ENCODE measurements around the gene ALDH3A2.

Gene ALDH3A2

DNA sequence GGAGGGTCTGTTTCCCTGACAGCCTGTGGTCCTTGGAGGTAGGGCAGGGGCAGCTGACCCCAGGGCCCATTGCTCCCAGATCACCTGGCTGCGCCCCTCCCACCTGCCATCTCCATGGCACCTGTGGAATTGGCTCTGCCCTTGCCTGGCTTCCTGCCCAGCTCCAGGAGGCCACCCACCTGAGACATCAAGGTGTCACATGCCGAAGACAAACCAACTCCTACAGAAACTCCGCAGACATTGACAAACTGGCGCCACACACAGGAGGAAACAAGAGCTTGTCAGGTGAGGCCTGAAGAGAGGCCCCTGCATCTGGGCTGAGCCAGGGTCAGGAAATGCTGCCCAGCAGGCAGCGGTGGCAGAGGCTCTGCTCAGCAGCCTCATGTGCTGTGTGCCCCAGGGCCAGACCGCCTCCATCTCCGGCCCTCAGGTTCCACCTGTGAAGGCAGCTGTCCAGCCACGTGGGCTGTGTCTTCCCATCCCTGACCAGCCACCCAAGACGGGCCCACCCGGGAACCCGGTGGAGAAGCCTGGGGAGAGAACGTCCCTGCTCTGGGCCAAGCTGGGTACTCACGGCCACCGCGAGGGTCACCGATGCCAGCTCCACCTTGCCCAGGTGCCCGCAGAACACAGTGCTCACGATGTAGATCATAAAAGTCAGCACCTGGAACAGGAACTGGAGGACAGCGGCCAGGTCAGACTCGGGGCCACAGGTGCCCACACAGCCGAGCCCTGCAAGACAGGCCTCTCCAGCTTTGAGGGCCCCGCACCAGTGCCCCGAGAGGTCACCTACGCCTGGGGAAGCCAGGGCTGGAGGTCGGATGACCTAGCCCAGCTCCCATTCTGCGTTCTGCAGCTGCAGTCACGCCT lies 66.2 kb downstream of the ALDH3A2 start:
- no peak for DNase-seq (ENCODE audit: low read depth)

DNA sequence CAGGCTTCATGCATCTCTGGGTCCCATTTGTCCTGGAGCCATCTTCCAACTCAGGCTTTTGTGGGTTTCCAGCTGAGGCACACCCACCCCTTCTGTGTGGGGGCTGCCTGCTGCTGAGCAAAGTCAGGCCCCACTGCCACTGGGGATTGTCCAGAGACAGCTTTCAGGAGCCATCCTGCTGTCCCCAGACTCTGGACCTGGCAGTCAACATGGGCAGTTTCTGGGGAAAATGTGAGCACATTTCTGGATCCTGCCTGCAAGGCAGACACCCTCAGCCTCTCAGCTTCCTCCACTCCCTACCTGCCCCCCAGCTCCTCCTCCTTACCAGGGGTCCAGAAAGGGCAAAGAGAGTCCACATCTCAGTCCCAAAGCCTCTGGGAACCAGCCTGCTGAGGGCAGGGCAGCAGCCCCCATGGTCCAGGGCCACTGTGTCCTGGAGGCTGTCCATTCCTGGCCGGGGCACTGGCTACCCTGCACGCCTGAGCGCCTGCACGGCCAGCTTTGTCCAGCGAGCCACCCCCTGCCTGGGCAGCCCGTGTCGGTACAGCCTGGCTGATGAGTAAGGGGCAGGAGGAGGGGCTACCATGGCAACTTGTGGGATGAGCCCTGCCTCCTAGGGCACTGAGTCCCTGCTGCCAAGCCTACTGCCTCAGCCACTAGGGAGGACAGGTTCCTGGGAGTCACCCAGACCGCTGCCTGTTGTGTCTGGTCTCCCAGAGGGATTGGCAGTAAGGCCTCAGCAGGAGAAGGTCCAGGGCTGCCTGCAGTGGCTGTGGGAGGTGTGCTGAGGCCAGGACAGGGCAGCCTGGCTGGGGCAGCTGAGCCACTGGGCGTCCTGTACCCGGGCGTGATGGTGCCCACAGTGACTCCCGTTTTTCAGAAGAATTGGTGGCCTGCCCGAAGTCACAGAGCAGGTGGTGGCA lies 67.8 kb downstream of the ALDH3A2 start, which contains the start of gene SLC47A2:
Gene SLC47A2 (minus strand): TSS at position 477 of the 923 bp plus-strand sequence. CDS start 29 bp downstream, at position 448.
- no peak for DNase-seq (ENCODE audit: low read depth)

DNA sequence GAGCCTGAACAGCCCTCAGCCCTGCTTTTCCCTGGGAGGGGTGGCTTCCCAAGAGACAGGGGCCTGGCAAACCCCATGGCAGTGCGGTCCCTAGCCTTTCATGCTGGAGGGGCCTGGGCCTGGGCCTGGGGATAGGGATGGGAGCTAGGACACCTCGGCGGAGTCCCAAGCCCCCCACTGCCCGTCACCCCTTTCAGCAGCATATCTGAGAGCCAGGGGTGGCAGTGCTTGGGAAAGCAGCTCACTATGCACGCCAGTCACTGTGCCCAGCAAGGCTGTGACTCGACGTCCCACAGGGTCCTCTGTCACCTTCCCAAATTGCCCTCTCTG lies 68.4 kb downstream of the ALDH3A2 start:
- DNase-seq (ENCODE audit: low read depth): no peak

DNA sequence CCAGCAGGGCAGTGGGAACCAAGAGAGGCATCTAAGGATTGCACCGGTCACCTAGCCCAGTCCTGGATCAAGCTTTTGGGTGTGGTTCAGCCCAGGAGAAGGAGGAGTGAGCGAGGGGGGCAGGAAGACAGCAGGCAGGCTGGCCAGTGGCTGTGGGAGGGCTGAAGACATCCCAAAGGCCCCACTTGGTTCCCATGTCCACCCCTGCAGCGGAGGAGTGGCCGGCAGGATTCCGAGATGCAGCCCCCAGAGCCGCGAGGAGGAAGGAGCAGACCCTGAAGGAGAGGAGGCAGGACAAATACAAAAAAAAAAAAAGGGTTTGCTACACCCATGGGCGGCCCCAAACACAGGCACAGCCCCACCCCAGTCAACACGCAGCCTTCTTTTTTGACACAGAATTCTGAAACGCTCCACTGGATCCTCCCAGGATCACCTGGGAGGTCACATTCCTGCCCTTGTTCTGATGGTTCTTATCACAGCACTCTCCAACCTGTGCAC lies 68.9 kb downstream of the ALDH3A2 start:
- no peak for DNase-seq (ENCODE audit: low read depth)

DNA sequence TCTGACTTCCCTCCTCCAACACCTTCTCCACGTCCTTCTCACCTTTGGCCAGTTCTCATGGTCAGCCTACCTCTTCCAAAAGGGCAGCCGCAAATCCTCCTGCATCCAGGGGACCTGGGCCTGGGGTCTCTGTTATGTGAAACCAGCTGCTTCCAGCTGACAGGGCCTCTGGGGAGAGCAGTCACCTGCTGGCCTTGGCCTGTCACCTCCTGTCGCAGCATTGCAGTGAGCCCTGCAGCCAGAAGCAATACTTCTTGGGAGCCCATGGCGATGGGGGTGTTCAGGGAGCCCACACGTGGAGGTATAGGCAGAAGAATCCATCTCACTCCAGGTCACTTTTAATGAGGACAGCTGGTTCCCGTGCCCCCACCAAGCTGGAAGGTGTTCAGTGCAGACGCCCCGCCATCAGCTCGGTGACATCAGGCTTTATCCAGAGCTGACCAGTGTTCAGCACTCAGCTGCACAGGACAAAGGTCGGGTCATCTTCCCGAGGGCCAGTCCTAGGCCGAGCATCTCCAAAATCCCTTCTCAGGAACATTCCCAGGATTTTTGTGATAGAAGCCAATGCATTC lies 69.6 kb downstream of the ALDH3A2 start:
- DNase-seq (ENCODE audit: low read depth): no peak

DNA sequence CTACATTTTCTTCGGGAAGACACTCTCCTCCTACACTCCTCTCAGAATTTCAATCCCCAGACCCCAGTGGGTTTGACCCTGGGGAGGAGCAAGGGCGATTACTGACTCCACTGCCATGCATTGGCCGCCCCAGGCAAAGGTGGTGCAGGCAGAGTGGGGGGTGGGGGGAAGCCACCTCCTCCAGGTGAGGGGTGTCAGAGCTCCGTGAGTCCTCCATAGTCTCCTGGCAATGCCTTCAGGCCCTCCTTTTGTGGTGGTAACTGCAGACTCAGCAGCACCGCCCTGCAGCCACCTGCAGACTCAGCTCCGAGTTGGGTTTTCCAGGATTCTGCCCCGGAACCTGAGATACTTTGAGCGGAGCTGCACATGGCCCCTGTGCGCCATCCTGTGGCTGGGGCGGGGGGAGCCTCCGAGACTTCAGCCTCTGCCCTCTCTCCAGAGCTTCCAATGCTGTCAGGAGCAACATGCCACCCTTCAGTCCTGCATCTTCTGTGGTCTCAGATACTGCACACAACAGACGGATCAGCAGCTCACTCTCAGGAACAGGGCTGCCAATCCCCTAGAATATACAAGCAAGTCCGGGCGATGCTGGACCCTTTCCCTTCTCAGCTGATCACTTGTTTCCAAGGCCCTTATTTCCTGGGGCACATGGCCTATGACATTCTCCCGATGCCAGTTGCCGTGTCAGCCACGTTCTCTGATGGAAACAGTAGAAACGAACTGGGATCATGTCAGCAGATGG lies 70.2 kb downstream of the ALDH3A2 start:
- no peak for DNase-seq (ENCODE audit: low read depth)

DNA sequence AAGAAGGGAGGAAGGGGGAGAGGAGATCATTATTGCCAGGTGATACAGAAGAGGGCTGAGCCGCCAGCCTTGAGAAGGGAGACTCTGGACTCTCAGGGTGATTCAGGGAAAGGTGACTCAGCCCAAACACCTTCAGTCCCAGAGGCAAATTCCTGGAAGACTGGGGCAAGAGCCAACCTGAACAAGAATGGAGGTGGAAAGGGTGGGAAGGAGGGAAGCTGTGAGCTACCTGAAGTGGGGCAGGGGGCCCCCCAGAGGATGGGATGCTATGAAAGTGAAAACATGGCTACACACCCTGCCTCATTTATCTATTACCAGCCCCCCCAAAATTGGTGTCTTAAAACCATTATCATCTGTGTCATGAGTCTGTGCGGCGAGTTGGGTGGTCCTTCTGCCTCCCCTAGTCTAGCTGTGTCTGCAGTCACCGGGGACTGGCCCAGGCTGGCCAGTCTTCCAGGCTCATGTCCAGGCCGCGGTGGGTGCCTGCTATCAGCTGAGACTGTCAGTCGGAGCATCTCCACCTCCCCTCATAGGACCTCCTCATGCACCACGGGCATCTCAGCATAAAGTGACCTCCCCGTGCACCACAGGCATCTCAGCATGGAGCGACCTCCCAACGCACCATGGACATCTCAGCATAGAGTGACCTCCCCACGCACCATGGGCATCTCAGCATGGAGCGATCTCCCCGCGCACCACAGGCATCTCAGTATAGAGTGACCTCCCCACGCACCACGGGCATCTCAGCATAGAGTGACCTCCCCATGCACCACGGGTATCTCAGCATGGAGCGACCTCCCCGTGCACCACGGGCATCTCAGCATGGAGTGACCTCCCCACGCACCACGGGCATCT lies 71.0 kb downstream of the ALDH3A2 start:
- DNase-seq (ENCODE audit: low read depth): no peak

DNA sequence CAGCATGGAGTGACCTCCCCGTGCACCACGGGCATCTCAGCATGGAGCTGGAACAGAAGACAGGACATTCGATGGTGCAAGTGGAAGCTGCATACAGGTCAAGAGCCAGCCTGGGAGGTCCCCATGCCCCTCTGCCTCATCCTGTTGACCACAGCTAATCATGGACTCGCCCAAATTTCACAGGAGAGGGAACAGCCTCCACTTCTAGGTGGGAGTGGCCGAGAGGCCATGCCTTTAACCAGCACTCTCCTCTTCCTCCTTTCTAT lies 71.6 kb downstream of the ALDH3A2 start:
- no peak for DNase-seq (ENCODE audit: low read depth)

DNA sequence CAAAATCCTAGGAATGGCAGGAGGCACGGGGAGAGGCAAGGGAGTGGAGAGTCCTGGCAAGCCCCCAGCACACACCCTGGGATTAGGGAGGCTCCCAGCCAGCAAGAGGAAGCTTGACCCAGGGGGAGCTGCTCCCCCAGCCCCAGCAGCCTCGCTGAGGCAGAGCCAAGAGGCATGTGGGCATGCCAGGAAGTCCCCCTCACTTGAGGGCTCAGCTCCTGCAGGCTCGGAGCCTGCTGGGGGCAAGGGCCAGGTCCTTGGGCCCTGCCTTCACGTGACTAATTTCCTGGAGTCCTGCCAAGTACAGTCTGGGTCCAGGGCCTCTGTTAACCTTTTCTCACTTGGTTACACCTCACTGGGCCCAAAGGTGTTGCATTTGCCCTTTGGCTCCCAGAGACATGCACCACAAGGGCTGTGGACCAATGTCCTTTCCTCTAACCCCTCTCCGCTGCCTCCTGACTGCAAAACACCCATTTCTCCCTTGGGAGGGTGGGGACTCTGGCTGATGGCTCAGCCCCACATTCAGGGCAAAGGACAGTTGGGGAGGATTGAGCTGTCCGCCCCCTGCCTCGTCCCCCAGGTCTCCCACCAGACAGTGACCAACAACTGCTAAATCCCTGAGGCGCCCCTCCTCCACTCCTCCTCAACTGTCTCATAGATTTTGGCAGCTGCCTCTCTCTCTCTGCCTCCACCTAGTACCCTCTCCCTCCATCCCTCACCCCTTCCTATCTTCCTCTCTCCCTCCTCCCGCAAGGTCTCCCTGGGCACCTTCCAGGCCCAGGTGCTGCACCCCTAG lies 72.3 kb downstream of the ALDH3A2 start:
- no peak for DNase-seq (ENCODE audit: low read depth)

DNA sequence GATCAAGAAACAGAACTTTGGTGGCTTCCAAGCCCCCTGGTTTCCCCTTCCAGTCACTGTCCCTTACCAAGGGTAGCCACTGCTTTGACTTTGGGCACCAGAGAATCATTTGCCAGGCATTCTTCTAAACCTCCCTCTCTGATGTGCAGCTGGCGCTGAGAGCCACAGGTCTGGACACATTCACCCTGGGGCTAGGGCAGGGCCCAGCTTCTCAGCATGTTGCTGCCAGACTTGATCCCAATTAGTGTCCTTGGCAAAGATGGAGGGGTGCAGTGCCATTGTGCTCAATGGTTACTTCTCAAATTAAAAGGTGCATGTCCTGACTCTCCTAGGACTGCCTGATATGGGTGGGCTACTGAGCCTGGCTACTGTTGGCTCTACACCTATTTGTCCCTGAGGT lies 75.4 kb downstream of the ALDH3A2 start:
- no peak for DNase-seq (ENCODE audit: low read depth)

DNA sequence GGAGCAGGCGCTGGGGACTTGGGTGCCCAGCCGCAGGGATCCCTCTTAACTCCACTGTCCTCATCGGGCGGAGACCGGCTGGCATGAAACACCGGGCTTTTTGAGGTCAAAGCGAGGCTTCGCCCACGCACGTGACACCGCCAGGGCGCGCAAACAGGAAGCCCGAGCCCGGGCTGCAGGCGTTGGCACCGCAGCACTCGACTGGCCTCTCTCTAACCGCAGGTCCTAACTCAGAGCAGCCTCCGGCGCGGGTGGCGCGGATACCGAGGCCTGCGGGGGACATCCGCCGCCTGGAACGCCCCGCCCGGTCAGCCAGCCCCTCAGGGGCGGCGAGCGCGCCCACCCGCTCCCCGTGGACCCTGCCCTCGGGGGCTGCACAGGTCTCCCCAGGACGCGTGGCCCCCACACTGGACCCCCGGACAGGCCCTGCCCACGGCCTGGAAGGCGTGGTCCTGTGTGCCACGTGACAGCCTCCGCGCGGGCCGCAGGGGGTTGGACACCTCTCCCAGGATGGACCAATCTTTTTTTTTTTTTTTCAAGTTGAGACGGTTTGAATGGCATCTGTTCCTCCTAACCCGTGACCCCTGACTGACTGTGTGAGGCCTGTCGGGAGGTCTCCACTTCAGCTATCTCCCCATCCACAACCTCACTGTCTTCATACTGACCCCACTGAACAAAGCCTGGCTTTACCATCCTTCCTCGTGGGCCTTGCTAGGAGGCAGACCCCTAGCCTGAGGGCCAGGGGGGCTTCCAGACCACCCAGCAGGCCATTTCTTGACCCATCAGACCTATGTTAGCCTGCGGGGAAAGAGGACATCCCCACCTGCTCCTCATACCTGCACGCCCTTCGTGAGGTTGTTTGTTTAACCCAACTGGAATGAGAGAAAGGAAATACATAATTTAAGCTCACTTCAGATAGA lies 76.2 kb downstream of the ALDH3A2 start:
- DNase-seq (ENCODE audit: low read depth): peak; percentile 21

DNA sequence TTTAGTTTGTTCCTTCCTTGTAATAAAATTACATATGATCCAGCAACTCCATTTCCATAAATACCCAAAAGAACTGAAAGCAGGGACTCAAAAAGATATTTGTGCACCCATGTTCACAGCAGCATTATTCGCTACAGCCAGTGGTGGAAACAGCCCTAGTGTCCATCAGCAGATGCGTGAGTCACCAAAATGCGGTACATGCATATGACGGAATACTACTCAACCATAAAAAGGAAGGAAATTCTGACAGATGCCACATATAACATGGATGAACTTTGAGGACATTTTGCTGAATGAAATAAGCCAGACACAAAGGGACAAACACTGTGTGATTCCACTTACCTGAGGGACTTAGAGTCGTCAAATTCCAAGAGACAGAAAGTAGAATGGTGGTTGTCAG lies 76.9 kb downstream of the ALDH3A2 start:
- no peak for DNase-seq (ENCODE audit: low read depth)

DNA sequence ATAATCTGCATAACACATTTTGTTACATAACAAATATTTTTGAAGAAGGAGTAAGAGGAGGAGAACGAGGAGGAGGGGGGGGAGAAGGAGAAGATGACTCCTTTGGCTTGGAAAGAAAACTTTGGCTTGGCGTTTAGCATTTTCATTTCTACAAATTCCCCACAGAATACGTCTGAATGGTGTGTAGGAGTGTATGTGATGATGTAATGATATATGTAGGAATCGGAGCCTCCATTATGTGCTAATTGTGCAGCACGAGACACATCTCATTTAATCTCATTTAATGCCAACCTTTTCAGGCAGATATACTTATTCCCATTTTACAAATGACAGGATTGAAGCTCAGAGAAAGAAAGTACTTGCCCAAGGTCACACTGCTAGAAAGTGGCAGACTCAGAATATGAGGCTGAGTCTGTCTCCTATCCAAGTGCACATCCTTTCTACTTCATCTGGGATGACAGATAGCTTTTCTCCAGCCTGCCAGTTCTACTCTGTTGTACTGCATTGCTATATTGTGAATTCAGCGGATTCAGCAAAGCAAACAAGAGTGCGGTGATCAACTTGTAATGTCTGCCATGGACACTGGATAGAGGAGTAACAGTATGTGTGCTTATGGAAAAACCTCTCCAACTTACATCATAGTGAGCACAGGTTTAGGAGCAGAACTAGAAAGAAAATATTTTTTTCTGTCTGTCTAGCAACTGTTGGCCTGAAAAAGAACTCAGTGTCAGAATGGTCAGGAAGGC lies 78.3 kb downstream of the ALDH3A2 start:
- no peak for DNase-seq (ENCODE audit: low read depth)

Data from stimulated activated CD8-positive, alpha-beta memory T cell treated with anti-CD3 and anti-CD28 coated beads, Interleukin-15, amount 100 ng/mL, for 1 hour (primary cell).